Astrocyte of the cerebellum (primary cell): Measurements from ENCODE around the gene GALNT17.
A peak's percentile ranks its signal among the peaks of the same experiment; 100 is the strongest.

Experiments
- DNase-seq: peaks from one replicate; pipeline ENCODE4 v3.0.0-alpha.2; 2011; ENCODE audit warnings: low read depth
- H3K4me3 ChIP-seq: 2 replicates; pipeline ENCODE4 v1.5.1; 2011; ENCODE audit warnings: mild to moderate bottlenecking, low read depth, low read length, moderate library complexity
- in situ Hi-C: cut with HindIII; loops from 2 replicates; pipeline ENCODE4 v1.10.0; 2017; ENCODE audit warnings: low sequenced_read_pairs
- TF ChIP-seq, protein P1 (sequence below): IDR thresholded peaks from 2 replicates; pipeline ENCODE4 v1.5.1; 2012; ENCODE audit warnings: low read length, low read depth, moderate library complexity, mild to moderate bottlenecking; ENCODE audit errors: missing control alignments

GALNT17 gene

DNA sequence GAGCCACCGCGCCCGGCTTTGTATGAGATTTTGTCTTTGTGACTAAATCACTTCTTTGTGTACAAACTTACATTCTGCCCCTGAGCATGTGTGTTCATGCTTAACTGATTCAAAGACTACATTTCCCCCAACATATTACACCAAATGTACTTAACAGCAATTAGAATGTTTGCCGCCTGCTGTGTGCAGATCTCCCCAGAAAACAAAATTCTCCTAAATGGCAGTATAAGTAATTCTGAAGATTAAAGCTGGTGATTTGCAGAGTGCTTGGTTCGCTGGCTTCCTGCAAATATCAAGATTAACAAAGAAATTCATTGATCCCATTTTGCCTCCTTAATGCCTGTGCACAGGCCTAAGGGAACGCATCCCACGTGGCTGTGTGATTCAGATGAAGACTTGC lies 230.3 kb downstream of the GALNT17 start:
- in situ Hi-C loops: no loop called here

GRCh38 chr7:71363223-71363622 lies 231.3 kb downstream of the GALNT17 start:
- H3K4me3 ChIP-seq: no peak overlapping the region
- TF ChIP-seq, protein P1, sequence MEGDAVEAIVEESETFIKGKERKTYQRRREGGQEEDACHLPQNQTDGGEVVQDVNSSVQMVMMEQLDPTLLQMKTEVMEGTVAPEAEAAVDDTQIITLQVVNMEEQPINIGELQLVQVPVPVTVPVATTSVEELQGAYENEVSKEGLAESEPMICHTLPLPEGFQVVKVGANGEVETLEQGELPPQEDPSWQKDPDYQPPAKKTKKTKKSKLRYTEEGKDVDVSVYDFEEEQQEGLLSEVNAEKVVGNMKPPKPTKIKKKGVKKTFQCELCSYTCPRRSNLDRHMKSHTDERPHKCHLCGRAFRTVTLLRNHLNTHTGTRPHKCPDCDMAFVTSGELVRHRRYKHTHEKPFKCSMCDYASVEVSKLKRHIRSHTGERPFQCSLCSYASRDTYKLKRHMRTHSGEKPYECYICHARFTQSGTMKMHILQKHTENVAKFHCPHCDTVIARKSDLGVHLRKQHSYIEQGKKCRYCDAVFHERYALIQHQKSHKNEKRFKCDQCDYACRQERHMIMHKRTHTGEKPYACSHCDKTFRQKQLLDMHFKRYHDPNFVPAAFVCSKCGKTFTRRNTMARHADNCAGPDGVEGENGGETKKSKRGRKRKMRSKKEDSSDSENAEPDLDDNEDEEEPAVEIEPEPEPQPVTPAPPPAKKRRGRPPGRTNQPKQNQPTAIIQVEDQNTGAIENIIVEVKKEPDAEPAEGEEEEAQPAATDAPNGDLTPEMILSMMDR: no peak
- no peak for DNase-seq
- in situ Hi-C loops: no loop called here

More for the DNA sequence above, 230.3 kb downstream of the GALNT17 start:
- TF ChIP-seq, protein P1: no peak
- H3K4me3 ChIP-seq: no peak overlapping the region
- no peak for DNase-seq

DNA sequence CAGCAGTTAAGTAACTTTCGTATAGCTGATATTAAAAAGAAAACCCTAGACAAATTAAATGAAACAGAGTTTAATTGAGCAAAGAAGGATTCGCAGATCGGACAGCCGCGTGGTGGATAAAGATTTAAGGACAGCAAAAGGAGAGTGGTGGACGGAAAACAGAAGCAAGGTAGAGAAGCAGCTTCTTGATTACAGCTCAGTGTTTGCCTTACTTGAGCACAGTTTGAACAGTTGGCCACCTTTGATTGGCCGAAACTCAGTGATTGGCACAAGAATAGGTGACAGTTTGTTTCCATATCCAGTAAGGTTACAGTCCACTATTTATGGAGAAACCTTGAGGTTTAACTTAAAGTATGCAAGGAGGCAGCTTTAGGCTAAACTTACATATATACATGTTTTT lies 231.7 kb downstream of the GALNT17 start:
- in situ Hi-C loops: no loop called here
- TF ChIP-seq, protein P1: no peak
- DNase-seq: no peak
- H3K4me3 ChIP-seq: no peak overlapping the region

DNA sequence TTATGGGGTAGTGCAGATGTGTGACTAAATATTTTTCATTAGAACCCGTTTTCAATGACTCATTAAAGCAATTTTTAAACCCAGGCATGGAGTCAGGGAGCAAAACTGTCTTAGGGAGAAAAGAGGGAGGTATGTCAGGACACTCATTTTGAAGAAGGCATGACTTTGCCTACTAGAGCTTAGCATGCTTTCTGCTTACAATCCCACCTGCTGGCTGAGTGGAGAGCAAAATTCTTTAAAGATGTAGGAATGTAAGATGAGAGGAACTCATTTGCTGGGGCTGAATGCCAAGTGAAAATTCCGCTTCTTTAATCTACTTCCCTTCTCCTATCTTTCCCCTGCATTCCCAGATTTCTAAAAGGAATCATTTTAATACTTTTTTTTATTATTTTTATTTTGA lies 232.6 kb downstream of the GALNT17 start:
- no peak overlapping the region for H3K4me3 ChIP-seq
- DNase-seq: no peak
- TF ChIP-seq, protein P1: peak; percentile 4
- in situ Hi-C loops: no loop called here

DNA sequence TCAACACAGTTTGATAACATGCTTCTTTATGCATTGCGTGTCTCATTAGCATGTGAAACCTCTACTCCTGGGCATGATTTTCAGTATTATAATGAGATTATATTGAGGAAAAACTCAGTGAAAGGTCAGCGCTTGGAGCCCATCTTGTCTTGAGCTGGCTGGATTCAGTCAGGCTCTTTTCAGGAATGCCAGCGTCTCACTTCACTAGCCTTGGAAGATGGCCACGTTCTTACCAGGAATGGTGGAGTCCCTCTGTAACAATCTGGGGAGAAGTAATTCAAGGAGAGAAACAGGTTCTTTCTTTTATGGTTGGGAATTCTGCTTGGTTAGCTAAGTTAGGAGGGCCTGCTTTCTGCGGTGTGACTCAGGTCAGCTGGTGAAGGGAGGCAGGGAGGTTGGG lies 241.0 kb downstream of the GALNT17 start:
- in situ Hi-C loops: no loop called here
- DNase-seq: no peak
- TF ChIP-seq, protein P1: no peak
- no peak overlapping the region for H3K4me3 ChIP-seq

GRCh38 chr7:71377062-71377461 lies 245.1 kb downstream of the GALNT17 start:
- DNase-seq: no peak
- in situ Hi-C loops: no loop called here
- TF ChIP-seq, protein P1: no peak
- H3K4me3 ChIP-seq: no peak overlapping the region

- no peak overlapping the region for H3K4me3 ChIP-seq
- in situ Hi-C loops: no loop called here
- DNase-seq: no peak
- TF ChIP-seq, protein P1: no peak
These were observed 245.5 kb downstream of the GALNT17 start for GRCh38 chr7:71377469-71377868.
